IPS DF 6.9 (cell line): Measurements from ENCODE around the gene OTULINL.

Source experiments
- DNase-seq: peaks from one replicate; pipeline ENCODE4 v3.0.0-alpha.2; 2013; ENCODE audit warnings: low read depth, low spot score
- H3K27ac ChIP-seq: one replicate; pipeline ENCODE4 v1.5.1; 2013; ENCODE audit warnings: low read length, control low read depth
- H3K27me3 ChIP-seq: 2 replicates; pipeline ENCODE4 v1.6.1; 2013; ENCODE audit warnings: mild to moderate bottlenecking, low read length; ENCODE audit not compliant: control insufficient read depth, insufficient read depth
- H3K36me3 ChIP-seq: 2 replicates; pipeline ENCODE4 v1.6.1; 2013; ENCODE audit warnings: low read length; ENCODE audit not compliant: control insufficient read depth, insufficient read depth
- H3K4me1 ChIP-seq: 2 replicates; pipeline ENCODE4 v1.6.1; 2013; ENCODE audit warnings: low read length; ENCODE audit not compliant: control insufficient read depth, insufficient read depth
- H3K4me3 ChIP-seq: 2 replicates; pipeline ENCODE4 v1.5.1; 2013; ENCODE audit warnings: mild to moderate bottlenecking, low read length
- H3K9me3 ChIP-seq: 2 replicates; pipeline ENCODE4 v1.6.1; 2013; ENCODE audit warnings: low read length, inconsistent platforms; ENCODE audit not compliant: control insufficient read depth, insufficient read depth
- WGBS: extraction: QIAGEN DNeasy Blood & Tissue Kit; methylation state at CpG from one replicate; pipeline ENCODE4 v1.1.7; 2013; ENCODE audit warnings: mixed read lengths, missing lambda C conversion rate; ENCODE audit not compliant: insufficient read length, insufficient coverage; 5-methylcytosine and 5-hydroxymethylcytosine counted together

Gene OTULINL

GRCh38 chr5:14588145-14588544, 6.6 kb downstream of the OTULINL start:
- no CpG with 5 or more reads among the region's 2 CpGs for WGBS
- no peaks in the 10 kb centered on the region for H3K36me3 ChIP-seq
- no peaks in the 10 kb centered on the region for H3K4me1 ChIP-seq
- H3K9me3 ChIP-seq = no peaks in the 10 kb centered on the region
- H3K27me3 ChIP-seq = no peaks in the 10 kb centered on the region; the same call in 1 of the 2 replicates
- H3K4me3 ChIP-seq = no peak overlapping the region
- no peak overlapping the region for H3K27ac ChIP-seq
- no peak for DNase-seq

GRCh38 chr5:14588758-14589543, 7.4 kb downstream of the OTULINL start:
- Histone ChIP-seq H3K27ac (no peak overlapping the region), H3K27me3 (no peaks in the 10 kb centered on the region; the same call in 1 of the 2 replicates)
- DNase-seq = no peak

GRCh38 chr5:14590949-14591348, 9.4 kb downstream of the OTULINL start:
- H3K4me3 ChIP-seq = no peak overlapping the region
- no peaks in the 10 kb centered on the region for H3K9me3 ChIP-seq
- no peaks in the 10 kb centered on the region for H3K36me3 ChIP-seq
- no peaks in the 10 kb centered on the region for H3K27me3 ChIP-seq
- H3K27ac ChIP-seq = no peak overlapping the region
- no CpG with 5 or more reads among the region's 2 CpGs for WGBS
- no peak for DNase-seq
- no peaks in the 10 kb centered on the region for H3K4me1 ChIP-seq

More at GRCh38 chr5:14588758-14589543, 7.4 kb downstream of the OTULINL start:
- H3K4me3 ChIP-seq = no peak overlapping the region
- H3K36me3 ChIP-seq = no peaks in the 10 kb centered on the region
- WGBS = no CpG with 5 or more reads among the region's 10 CpGs
- H3K4me1 ChIP-seq = no peaks in the 10 kb centered on the region
- no peaks in the 10 kb centered on the region for H3K9me3 ChIP-seq

GRCh38 chr5:14591548-14591947, 10.0 kb downstream of the OTULINL start:
- no peaks in the 10 kb centered on the region for H3K36me3 ChIP-seq
- no peaks in the 10 kb centered on the region for H3K27me3 ChIP-seq
- WGBS = no CpG with 5 or more reads among the region's 2 CpGs
- DNase-seq = no peak
- H3K27ac ChIP-seq = no peak overlapping the region
- no peaks in the 10 kb centered on the region for H3K4me1 ChIP-seq
- H3K9me3 ChIP-seq = no peaks in the 10 kb centered on the region
- H3K4me3 ChIP-seq = no peak overlapping the region

- no peak for DNase-seq
- H3K4me3 ChIP-seq = no peak overlapping the region
Observed at GRCh38 chr5:14593326-14594021, 11.9 kb downstream of the OTULINL start.

GRCh38 chr5:14594378-14595074, 12.9 kb downstream of the OTULINL start:
- Histone ChIP-seq H3K9me3 (no peaks in the 10 kb centered on the region), H3K36me3 (no peaks in the 10 kb centered on the region), H3K27me3 (no peaks in the 10 kb centered on the region), H3K27ac (no peak overlapping the region), H3K4me3 (no peak overlapping the region), H3K4me1 (no peaks in the 10 kb centered on the region)
- no peak for DNase-seq
- no CpG with 5 or more reads among the region's 4 CpGs for WGBS

More at GRCh38 chr5:14593326-14594021, 11.9 kb downstream of the OTULINL start:
- Histone ChIP-seq H3K27me3 (no peaks in the 10 kb centered on the region), H3K27ac (no peak overlapping the region), H3K9me3 (no peaks in the 10 kb centered on the region), H3K36me3 (no peaks in the 10 kb centered on the region), H3K4me1 (no peaks in the 10 kb centered on the region)
- WGBS = no CpG with 5 or more reads among the region's 4 CpGs

- Histone ChIP-seq H3K4me1 (no peaks in the 10 kb centered on the region), H3K4me3 (no peak overlapping the region), H3K27me3 (no peaks in the 10 kb centered on the region), H3K9me3 (no peaks in the 10 kb centered on the region), H3K27ac (no peak overlapping the region), H3K36me3 (no peaks in the 10 kb centered on the region)
- no CpG with 5 or more reads among the region's 3 CpGs for WGBS
- DNase-seq = no peak
Observed at GRCh38 chr5:14595189-14595588, 13.6 kb downstream of the OTULINL start.

GRCh38 chr5:14595891-14596290, 14.3 kb downstream of the OTULINL start:
- Histone ChIP-seq H3K9me3 (no peaks in the 10 kb centered on the region), H3K27me3 (no peaks in the 10 kb centered on the region), H3K36me3 (no peaks in the 10 kb centered on the region), H3K27ac (no peak overlapping the region), H3K4me1 (no peaks in the 10 kb centered on the region), H3K4me3 (no peak overlapping the region)
- WGBS = no CpG with 5 or more reads among the region's 1 CpG
- DNase-seq = no peak

GRCh38 chr5:14597080-14597479, 15.5 kb downstream of the OTULINL start:
- H3K4me3 ChIP-seq = no peak overlapping the region
- H3K27ac ChIP-seq = no peak overlapping the region
- no peaks in the 10 kb centered on the region for H3K27me3 ChIP-seq
- no peaks in the 10 kb centered on the region for H3K9me3 ChIP-seq
- WGBS = no CpG with 5 or more reads among the region's 1 CpG
- H3K36me3 ChIP-seq = no peaks in the 10 kb centered on the region
- DNase-seq = no peak
- no peaks in the 10 kb centered on the region for H3K4me1 ChIP-seq

GRCh38 chr5:14598225-14598624, 16.6 kb downstream of the OTULINL start:
- no peaks in the 10 kb centered on the region for H3K9me3 ChIP-seq
- WGBS = no CpG with 5 or more reads among the region's 2 CpGs
- no peak for DNase-seq
- H3K4me1 ChIP-seq = no peaks in the 10 kb centered on the region
- no peak overlapping the region for H3K27ac ChIP-seq
- no peaks in the 10 kb centered on the region for H3K27me3 ChIP-seq
- H3K4me3 ChIP-seq = no peak overlapping the region
- H3K36me3 ChIP-seq = no peaks in the 10 kb centered on the region
